Fibroblast of villous mesenchyme (primary cell): ENCODE results near the gene ERBB4. TPM values are rescaled to one million over a fixed set of nuclear protein-coding genes. Genes with fewer than 3 reads are reported as not detected.

Experiments used
- DNase-seq: peaks from one replicate; pipeline ENCODE4 v3.0.0-alpha.2; 2010; ENCODE audit warnings: low read depth
- H3K4me3 ChIP-seq: 2 replicates; pipeline ENCODE4 v1.5.1; 2011; ENCODE audit warnings: low read depth, mild to moderate bottlenecking, low read length
- total RNA-seq: library from RNA; depleted of rRNA; stranded (reverse); fragments of >200 nt; gene quantifications from 2 replicates; pipeline ENCODE4 v1.2.3, GENCODE V29; 2012
- TF ChIP-seq, protein P1 (sequence below): IDR thresholded peaks from 2 replicates; pipeline ENCODE4 v1.5.1; 2012; ENCODE audit warnings: low read depth, mild to moderate bottlenecking, low read length; ENCODE audit not compliant: insufficient read depth

ERBB4 gene
- total RNA-seq, 1 donor, result under 0.01 TPM

DNA sequence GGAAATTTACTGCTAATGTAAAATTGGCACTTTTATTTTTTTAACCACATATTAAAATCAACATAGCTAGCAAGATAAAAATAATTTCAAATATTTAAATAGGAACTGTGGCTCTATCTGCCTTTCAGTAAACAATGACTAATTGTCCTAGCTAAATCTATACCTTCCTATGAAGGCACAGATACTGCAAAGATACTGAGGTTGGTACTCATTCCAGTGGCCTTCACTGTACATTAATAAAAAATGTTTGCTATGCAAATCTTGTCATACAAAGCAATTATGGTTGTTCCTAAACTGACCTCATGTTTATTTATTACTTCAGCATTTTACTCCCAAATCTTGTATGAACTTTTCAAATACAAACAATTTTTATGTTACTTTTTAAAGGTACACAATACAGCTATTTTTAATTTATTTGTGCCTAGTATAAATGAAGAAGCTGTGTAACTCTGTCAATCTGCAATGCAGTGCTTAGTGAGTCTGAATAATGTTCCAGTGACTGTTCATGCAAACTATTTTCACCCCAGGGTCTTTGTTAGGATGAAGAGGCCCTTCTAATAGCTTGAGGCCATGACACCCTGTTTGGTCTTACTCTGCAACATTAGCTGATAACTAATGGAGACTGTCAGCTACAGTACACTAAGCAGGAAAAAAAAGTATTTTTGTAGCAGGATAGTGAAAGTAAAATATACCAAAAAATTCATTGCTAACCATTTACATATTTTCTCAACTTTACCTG, 9.3 kb upstream of the ERBB4 start:
- DNase-seq, result no peak
- TF ChIP-seq, protein P1, sequence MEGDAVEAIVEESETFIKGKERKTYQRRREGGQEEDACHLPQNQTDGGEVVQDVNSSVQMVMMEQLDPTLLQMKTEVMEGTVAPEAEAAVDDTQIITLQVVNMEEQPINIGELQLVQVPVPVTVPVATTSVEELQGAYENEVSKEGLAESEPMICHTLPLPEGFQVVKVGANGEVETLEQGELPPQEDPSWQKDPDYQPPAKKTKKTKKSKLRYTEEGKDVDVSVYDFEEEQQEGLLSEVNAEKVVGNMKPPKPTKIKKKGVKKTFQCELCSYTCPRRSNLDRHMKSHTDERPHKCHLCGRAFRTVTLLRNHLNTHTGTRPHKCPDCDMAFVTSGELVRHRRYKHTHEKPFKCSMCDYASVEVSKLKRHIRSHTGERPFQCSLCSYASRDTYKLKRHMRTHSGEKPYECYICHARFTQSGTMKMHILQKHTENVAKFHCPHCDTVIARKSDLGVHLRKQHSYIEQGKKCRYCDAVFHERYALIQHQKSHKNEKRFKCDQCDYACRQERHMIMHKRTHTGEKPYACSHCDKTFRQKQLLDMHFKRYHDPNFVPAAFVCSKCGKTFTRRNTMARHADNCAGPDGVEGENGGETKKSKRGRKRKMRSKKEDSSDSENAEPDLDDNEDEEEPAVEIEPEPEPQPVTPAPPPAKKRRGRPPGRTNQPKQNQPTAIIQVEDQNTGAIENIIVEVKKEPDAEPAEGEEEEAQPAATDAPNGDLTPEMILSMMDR, result no peak
- no peak overlapping the region for H3K4me3 ChIP-seq

DNA sequence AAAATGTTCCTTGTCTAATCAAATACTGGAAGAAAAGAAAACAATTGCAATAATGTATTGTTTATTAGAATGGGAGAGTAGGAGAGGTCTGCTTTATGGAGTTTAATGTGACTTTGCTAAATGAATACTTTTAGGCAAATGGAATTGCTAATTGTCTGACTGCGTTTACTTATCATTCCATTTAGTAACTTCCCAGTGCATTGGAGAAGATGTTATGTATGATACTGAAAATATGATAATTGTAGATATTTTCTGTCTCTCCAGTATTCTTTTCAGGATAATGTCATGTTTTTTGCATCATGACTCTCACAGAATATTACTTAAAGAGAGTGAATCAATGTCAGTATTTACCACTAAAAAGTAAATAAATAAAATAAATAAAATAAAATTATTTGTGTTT, 8.1 kb upstream of the ERBB4 start:
- no peak for DNase-seq
- no peak overlapping the region for H3K4me3 ChIP-seq
- TF ChIP-seq, protein P1, result no peak

DNA sequence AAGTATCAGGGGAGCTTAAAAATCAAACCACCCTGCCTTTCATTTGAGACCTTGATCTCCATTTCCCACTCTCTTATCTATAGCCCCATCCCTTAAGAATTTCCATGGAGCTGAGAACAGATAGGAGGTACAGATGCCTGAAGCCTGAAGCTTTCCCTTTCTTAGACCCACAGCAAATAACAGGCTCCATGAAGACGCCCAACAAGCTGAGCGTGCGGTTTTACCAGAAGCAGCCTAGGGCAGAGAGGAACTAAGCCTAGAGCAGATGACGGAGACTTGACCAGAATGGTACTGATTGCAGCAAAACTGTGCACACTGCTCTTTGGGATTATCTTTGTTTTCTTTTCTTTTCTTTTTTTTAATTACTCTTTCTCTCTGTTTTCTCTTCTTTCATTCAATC, 1.7 kb upstream of the ERBB4 start:
- no peak overlapping the region for H3K4me3 ChIP-seq
- DNase-seq, result no peak

DNA sequence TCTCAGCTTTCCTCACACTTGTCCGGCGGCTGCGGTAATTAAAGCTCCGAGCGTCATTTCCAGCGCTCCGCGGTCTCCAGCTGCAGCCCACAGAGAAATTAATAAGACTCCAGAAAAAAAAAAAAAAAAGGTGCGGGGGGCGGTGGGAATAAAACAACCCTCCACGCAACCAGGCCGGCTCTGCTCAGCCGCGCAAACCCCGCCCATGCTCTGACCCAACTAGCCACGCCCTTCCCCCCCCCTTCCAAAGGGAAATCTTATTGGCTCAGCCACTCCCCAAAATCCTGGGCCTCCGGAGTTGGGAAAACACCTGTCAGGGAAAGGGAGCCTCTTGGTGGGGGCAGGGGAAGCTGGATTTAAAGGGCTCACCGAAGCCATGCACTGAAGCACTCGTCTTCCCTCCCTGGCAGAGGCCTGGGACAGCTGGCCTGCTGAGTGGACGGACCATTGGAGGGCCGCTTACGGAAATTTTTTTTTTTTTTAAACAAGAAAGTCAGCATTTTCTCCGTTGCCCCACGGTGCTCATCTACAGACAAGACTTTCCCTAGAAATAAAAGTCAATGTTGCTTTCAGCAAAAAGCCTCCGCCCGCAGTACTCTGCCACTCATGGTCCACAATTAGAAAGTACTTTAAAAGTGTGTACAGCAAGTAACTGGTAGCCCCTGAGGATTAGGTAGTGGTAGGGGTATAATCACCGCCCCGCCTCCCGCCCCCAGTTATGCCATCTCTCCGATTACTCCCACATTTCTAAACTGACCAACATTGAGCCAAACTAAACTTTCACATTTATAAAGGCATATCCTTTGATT, 674 bp upstream of the ERBB4 start:
- DNase-seq, result no peak
- TF ChIP-seq, protein P1, result no peak
- H3K4me3 ChIP-seq, result peak overlapping the region; percentile 53

More for the DNA sequence above, 1.7 kb upstream of the ERBB4 start:
- TF ChIP-seq, protein P1, result no peak

DNA sequence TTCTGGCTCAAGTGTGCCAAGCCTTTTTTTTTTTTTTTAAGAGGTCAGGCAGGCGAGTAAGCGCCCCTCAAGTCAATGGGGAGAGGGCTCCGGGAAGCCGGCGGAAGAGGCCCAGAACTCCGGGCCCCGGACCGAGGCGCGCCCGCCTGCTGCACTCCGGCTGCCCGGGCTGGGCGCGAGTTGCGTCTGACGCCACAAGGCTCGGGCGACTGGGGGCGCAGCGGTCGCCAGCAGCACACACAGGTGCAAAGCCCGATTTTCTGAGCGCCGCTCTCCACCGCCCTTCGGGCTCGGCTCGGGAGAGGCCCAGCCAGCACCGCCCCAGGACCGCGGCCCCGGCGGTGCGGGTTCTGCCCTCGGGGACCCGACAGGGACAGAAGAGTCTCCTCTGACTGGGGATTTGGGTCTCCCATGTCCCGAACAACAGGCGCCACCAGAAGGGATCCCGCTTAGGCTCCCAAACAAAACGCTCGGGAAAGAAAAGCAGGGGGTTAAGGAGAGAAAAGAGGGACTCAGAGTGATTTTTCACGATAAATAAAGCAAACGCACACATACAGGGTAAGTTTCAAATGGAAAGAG, 787 bp downstream of the ERBB4 start:
- no peak for DNase-seq
- TF ChIP-seq, protein P1, result no peak
- H3K4me3 ChIP-seq, result peak overlapping the region; percentile 12

DNA sequence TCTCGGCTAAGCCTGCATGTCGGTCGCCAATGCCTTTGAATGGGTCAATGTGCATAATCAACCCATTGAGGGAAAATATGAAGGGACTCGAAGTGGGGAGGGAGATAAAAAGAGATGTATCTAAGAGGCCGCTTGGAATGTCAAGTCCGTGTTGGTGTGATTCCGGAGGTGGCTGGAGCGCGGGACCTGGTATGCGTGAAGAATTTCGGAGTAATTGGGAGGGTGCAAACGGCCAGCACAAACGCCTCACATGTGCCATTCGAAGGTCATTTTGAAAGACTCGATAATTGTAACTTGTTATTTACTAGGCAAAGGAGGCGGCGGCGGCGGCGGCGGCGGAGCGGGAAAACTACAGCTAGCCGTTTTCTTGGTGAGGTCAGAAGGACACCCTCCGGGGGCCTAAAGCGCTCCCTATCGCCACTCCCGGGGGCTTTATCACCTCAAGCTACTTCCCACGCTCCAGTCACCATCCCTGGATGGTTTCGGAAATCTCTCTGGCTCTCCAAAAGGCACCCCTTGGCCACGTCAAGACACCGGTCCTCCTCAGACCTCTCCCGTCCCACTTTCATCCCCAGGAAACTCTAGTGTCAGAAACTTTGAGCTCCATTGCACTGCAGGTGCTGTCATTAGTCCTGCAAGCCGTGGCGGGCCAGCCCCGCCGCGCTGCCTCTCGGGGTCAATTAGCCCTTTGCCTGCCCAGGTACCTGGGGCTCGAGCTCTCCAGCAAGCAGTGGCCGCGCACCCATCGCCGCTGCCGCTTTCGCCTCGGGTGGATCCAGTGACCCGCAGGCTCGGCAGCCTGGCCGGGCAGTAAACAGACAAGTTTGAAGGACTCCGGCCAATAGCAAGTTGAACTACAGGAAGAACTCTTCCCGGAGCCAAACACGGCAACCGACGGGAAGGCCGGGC, 1.5 kb downstream of the ERBB4 start:
- TF ChIP-seq, protein P1, result no peak
- DNase-seq, result no peak
- peak overlapping the region; percentile 6 for H3K4me3 ChIP-seq
